Measurements from ENCODE around the gene RALGAPA1.
"Not testable (repeated sequence)": the region's sequence is repeated elsewhere in the genome, so short reads cannot be mapped to it uniquely, and the experiment has no call there.

The RALGAPA1 gene

DNA sequence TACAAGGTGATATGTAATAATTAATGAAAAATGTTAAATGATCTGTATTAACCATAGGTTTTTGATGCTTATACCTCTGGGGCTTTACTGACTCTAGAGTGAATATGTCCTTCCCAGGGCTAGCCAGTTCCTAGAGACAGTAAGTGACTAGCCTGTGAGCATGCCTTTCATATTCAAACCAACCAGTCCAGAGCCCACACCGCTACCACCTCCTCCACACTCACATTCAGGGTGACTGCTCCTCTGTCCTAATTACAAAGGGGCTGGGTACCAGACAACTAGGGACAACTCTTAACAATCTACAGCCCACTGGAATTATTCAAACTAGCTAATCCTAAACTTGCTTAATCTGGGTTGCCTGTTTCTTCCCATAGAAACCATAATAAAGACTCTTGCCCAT is 49.0 kb downstream of the RALGAPA1 start:
- no peak for DNase-seq

DNA sequence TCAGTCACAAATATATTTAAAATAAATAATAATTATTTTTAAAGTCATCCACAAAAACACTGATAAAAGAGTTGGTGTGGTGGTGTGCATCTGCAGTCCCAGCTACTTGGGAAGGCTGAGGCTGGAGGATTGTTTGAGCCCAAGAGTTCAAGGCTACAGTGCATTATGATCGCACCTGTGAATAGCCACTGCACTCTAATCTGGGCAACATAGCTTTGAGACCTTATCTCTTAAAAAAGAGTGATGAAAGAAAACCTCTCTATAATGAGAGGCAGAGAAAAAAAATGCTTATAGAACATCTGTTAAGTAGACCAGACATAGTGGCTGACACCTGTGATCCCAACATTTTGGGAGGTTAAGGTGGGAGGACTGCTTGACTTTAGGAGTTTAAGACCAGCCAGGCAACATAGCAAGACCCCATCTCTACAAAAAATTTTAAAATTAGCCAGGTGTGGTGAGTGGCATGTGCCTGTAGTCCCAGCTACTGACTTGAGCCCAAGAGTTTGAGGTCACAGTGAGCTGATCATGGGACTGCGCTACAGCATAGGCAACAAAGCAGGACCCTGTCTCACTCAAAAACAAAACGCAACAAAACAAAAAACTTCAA is 50.5 kb downstream of the RALGAPA1 start:
- DNase-seq: no peak

DNA sequence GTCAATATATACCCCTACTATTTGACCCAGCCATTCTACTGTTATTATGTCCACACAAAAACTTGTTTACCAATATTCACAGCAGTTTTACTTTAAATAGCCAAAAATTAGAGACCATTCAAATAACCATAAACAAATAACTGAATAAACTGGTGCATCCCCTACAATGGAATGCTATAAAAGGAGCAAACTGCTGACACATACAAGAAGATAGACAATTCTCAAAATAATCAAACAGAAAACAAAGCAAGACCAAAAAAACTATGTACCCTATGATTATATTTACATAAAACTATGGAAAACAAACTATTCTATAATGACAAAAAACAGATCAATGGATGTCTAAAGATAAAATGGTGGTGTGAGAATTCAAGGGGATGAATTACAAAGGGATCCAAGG is 54.4 kb downstream of the RALGAPA1 start:
- no peak for DNase-seq

DNA sequence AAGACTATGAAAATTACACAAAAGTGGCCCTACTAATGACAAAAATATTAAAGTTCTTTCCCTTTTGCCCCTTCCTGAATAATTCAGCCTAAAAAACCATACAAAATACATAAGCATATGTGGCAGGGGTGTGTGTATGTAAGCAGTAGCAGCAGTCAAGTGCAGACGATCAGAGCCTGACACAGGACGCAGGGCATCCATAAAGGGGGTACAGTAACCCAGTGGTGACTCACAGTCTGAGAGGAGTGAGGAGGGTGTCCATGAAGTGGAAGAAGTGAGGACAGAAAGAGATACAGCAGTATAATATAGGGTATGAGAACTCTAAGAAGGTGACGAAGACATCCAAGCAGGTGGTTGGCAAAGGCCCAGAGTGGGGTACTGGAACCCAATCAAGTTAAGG is 56.7 kb downstream of the RALGAPA1 start:
- no peak for DNase-seq

DNA sequence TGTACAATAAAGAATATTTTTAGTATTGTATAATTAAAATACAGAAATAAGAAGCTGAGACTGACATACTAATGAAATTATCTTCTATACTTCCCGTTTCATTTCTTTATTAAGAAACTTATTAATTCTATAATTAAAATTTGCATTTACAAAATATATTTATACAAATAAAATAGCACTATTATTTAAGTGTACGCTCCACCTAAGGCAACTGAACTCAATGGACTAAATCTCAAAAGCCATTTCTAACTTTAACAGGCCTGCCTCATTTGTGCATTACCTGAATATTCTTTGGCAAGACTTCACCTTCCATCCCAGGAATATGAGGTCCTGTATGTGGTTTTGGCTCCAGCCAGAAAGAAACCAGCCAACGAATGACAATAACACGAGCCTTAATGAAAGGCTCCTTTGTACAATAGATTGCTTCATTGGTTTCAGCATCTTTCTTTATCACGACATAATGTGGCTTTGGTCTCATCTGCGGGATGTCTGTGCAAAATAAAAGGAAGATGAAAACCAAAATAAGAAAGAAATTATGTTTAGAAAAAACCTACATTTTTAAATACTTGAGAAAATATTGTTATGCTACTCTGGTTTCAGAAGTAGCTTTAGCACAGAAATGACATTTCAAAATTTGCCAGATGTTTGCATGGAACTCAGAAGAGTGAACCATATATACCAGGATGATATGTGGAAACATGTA is 58.7 kb downstream of the RALGAPA1 start:
- DNase-seq: no peak

DNA sequence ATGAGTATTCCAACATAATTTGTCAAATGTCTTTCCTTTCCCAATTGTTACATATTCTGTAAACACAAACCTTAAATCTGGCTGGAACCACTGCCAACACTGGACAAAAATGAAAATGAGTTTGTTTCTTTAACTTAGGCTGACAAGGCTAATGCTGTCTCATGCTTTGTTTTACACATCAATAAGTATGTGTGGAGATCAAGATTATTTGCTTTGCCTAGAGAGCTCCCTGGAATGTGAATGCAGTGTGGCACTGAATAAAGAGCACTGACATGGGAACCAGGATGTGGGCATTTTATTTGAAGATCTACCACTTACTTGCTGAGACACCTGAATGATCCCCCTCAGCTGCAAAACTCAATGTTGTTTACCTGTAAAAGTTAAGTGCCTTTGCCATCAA is 61.7 kb downstream of the RALGAPA1 start:
- DNase-seq: no peak

DNA sequence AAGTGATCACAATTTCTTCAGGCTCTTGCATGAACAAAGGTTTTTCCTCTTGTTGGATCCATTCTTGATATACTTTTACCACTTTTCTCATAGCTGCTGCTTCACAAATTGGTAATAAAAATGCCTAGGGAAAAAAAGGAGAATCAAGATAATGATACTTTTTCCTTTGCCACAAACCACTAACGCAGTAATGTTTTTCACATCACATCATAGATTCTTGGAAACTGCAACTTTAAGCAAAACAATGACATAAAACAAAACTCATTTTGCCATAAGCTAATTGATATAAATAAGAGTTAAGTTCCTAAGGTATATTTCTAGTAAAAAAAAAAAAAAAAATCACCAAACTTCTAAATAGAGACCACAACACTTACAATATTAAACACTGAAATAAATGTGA is 66.7 kb downstream of the RALGAPA1 start:
- DNase-seq: no peak

DNA sequence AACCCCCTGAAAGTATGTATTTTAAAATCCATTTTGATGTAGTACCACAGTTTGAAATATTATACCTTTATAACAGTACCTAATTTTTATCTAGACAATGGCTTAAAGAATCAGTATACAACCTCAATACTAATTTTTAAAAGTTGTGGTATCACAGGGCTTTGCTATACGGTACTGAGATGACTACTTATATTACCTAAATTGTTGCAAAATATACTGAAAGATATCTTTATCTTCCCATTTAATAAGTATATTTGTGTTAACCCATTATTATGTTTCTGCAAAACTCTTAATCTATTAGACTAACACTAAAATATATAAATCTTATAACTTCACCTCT is 67.1 kb downstream of the RALGAPA1 start:
- no peak for DNase-seq

DNA sequence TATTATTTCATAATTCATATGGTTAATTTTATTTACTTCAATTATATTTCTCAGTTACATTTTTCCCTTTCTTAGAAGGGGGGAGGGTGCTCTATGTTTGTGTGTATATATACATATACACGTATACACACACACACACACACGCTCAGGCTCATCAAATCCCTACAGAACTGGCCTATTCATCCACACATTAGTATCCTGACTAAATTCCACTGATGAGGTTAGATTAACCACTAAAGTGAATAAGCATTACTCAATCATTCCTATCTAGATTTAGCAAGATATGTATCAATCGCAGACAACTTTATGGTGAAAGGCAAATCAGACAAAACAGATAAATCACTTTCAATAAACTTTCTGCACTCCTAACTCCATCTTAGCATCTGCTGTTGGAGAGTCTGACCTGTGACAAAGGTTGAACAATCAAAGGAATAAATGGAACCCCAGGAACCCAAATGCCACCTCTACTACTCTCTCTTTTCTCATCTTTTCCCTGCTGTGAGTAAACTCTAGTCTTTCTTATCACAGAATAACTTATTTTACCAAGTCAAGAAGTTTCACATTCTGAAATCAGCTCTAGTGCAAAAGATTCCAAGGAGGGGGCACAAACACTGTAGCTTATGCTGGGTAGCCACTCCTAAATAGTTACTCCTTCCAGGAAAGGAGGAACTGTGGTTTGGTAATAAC is 67.6 kb downstream of the RALGAPA1 start:
- DNase-seq: no peak

DNA sequence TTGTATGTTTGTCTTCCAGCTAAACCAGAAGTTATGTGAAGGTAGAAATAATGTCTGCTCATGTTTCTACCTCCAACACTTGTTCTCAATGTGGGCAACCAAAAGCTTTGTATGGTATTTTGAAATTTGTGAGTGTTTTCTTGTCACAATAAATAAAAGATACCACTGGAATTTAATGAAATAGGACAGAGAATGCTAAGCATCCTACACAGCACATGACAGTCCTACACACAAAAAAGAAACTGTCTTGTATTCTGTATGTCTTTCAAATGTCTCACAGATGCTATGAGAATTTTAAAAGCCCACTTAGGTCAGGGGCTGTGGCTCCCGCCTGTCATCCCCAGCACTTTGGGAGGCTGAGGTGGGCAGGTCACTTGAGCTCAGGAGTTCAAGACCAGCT is 68.9 kb downstream of the RALGAPA1 start:
- no peak for DNase-seq

DNA sequence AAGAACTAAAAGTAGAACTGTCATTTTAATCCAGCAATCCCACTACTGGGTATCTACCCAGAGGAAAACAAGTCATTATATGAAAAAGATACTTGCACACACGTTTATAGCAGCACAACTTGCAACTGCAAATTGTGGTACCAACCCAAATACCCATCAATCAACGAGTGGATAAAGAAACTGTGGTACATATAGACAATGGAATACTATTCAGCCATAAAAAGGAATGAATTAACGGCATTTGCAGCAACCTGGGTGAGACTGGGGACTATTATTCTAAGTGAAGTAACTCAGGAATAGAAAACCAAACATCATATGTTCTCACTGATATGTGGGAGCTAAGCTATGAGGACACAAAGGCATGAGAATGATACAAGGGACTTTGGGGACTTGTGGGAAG is 73.9 kb downstream of the RALGAPA1 start:
- not testable (repeated sequence) for DNase-seq

DNA sequence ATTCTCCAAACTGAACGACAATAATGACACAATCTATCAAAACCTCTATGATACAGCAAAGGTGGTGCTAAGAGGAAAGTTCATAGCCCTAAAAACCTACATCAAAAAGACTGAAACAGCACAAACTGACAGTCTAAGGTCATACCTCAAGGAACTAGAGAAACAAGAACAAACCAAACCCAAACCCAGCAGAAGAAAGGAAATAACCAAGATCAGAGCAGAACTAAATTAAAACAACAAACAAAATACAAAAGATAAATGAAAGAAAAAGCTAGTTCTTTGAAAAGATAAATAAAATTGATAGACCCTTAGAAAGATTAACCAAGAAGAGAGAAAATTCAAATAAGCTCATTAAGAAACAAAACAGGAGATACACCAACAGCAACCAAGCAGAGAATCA is 75.6 kb downstream of the RALGAPA1 start:
- not testable (repeated sequence) for DNase-seq

DNA sequence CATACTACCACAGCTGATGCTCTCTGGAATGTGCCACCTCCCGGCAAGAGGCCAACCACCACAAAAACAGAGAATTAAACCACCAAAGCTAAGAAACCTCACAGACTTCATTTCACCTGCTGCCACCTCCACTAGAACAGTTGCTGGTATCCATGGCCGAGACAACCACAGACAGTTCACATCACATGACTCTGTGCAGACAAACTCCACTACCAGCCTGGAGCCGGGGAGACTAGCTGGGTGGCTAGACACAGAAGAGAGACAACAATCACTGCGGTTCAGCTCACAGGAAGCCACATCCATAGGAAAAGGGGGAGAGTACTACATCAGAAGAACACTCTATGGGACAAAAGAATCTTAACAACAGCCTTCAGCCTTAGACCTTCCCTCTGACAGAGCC is 78.2 kb downstream of the RALGAPA1 start:
- DNase-seq: no peak

DNA sequence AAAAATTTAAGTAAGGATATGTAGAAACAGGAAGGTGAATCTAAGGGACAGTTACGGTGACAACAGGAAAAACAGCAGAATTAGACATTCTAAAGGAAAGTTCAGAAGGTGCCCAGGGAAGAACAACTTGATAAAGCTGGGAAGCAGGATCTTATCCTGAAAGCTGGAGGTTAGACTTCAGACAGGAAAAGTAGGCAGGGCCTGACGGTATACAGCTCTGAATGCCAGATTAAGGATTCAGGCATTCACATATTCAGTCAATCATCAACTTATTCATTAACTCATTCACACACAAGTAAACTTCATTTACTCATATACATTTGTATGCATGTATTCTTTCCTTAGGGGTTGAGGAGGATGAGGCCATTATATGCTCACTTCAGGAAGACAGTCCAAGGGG is 81.3 kb downstream of the RALGAPA1 start:
- no peak for DNase-seq

DNA sequence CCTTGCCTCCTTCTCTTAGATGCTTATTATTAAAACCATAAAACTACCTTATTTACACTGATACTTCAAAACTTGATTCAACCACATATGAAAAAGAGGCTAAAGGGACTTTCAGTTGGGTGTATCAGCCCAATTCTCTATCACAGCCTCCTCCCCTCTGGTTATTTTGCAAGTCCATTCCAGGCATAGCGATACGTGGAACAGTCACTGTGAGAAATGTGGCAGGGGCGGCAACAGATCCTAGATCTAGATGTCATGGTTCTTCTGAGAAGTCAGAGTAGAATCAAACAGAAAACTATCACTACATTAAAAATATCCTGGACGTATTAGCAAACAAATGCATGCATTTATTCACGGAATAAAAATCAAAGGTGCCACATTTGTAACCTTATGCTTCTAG is 83.2 kb downstream of the RALGAPA1 start:
- no peak for DNase-seq

DNA sequence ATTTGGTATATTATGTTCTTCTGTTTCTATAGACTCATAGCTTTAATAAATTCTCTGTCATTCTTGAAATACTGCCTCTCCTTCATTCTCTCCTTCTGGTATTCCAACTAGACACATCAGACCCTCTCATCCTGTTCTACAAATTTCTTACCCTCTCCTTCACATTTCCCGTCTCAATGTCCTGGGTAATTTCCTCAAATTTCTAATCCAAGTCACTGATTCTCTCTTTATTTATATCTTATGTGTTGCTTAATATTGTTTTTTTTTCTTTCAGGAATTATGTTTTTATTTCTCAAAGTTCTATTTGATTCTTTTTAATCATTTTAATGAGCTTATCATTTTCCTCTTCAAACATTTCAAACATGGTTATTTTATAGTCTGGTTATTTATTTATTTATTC is 94.0 kb downstream of the RALGAPA1 start:
- DNase-seq: no peak

DNA sequence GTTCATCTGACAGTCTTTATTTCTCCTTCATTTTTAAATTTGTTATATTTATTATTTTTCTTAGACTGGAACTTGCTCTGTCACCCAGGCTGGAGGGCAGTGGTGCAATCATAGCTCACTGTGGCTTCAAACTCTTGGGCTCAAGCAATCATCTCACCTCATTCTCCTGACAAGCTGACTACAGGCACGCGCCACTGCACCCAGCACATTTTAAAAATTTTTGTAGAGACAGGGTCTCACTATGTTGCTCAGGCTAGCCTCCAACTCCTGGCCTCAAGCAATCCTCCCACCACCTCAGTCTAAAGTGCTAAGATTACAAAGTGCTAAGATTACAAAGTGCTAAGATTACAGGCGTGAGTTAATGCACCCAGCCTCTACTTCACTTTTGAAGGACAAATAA is 96.6 kb downstream of the RALGAPA1 start:
- no peak for DNase-seq

DNA sequence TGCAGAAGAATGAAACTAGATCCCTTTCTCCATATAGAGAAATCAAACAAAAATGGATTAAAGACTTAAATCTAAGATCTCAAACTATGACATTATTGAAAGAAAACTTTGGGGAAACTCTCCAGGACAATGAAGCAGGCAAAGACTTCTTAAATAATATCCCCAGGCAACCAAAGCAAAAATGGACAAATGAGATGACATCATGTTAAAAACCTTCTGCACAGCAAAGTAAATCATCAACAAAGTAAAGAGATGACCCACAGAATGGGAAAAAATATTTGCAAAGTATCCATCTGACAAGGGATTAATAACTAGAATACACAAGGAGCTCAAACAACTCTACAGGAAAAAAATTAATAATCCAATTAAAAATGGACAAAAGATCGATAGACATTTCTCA is 101.0 kb downstream of the RALGAPA1 start:
- DNase-seq: no peak

DNA sequence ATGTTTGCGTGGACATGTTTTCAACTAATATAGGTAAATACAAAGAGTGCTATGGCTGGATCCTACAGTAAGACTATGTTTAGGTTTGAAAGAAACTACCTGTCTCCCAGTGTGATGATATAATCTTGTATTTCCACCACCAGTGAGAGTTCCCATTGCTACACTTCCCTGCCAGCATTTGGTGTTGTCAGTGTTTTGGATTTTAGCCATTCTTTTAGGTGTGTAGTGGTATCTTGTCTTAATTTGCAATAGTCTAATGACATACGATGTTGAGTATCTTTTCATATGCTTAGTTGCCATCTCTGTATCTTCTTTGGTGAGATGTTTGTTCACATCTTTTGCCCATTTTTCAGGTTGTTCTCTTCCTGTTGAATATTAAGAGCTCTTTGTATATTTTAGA is 103.5 kb downstream of the RALGAPA1 start:
- no peak for DNase-seq

DNA sequence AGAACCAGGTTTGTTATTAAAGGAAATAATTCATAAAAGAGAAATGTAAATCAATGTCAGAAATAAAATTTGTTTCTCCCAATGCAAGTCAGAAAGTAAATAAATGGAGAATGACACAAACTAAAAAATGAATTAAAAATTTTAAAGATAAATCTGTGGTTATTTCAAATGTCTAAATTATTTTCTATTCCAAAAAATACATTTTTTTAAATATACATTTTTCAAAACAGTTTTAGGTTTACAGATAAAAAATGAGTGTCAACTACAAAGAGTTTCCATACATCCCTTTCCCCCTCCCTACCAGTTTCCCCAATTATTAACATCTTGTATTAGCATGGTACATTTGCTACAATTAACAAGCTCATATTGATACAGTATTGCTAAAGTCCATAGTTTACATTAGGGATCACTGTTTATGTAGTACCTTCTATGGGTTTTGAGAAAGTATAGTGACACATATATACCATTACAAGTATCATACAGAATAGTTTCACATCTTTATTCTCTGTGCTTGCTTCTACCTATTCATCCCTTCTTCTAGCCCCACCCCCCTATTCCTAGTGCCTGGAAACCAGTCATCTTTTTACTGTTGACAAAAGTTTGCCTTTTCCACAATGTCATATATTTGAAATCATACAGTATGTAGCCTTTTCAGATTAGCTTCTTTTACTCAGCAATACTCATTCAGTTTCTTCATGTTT is 104.2 kb downstream of the RALGAPA1 start:
- DNase-seq: no peak

DNA sequence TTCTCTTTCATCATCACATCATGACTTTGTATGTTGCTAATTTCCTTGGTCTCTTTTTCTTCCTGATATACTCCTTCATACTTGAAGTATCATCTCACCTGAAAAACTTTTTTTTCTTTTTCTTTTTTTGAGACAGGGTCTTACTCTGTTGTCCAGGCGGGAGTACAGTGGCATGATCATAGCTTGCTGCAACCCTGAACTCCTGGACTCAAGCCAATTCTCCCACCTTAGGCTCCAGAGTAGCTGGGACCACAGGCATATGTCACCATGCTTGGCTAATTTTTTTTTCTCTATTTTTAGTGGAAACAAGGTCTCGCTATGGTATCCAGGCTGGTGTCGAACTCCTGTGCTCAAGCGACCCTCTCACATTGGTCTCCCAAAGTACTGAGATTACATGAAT is 107.6 kb downstream of the RALGAPA1 start:
- no peak for DNase-seq

DNA sequence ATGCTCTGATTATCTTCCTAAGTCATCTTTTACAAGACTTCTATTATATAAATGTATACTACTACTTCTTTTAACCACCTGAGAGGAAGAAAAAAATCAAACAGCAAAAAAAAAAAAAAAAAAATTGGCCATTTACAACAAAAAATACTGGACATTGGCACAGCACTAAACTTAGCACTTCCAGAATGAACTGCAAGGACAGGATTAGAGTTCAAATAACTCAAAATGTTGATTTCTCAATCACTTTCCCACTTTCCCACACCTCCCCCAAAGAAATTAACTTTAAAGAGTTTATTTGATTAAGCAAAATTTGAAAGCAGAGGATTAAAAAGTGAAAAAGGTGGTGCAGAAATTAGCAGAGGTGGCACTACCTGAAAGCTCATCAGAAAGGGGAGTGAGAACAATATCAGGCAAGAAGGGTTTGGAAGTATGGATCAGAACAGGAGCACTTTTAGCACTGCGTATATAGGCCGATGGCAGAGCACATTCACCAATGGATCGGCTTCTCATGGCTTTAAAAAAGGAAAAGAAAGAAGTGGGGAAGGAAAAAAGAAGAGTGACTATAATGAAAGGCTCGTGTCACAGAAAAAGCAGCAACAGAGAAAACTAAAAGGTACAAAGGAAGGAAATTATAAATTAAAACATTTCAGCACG is 109.2 kb downstream of the RALGAPA1 start:
- DNase-seq: no peak

DNA sequence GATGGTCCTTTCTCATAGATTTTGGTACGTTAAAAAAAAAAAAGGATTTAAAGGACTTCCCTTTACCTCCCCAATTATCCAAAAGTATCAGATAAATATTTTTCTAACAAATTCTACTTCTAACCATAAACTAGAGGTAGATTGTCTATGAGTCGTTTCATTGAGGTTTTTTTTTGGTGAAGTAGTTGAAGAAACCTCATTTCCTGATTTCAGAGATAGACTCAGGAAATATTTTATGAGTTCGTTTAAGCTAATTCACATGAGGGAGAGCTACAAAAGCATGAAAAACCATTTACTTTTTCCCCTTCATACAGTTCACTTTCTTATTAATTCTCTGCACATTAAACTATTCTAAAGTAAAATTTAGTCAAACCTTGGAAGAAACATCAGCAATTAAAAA is 112.5 kb downstream of the RALGAPA1 start:
- DNase-seq: no peak

DNA sequence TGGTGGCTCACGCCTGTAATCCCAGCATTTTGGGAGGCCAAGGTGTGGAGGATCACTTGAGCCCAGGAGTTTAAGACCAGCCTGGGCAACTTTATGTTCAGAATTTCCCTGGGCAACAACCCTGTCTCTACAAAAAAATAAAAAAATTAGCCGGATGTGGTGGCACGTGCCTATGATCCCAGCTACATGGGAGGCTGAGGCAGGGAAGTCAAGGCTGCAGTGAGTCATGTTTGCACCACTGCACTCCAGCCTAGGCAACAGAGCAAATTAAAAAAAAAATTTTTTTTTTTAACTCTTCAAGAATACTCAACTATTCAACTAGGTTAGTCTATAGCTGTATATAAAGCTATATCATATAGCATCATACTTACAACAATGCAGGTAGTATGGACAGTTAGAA is 113.0 kb downstream of the RALGAPA1 start:
- no peak for DNase-seq
